ENCODE data around the gene TXLNB. TPM values are rescaled to one million over a fixed set of nuclear protein-coding genes. Genes with fewer than 3 reads are reported as not detected.

TXLNB gene
- total and polyA plus RNA-seq, 4 donors = 0.15 to 0.23 (median 0.17) TPM; not detected in 1

DNA sequence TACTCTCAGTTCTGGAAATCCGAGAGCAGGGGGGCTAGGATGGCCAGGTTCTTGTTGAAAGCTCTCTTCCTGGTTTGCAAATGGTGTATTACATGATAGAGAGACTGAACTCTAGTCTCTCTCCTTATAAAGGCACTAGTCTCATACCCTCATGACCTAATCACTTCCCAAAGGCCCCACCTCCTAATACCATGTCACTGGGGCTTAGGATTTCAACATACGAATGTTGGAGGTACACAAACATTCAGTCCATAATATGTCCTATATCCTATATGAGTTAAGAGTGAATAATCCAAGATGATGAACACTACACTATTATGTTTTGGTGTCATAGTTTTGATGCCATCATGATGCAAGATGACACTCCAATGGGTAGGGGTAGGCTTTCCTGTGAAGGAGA, 20.0 kb upstream of the TXLNB start:
- H3K9ac ChIP-seq (ENCODE audit: low read depth in 1 of 2, low read length in 2 of 2) = no peak overlapping the region
- 94% methylated on average over 2 of the region's 2 CpGs for WGBS
- H3K27me3 ChIP-seq (ENCODE audit: control insufficient read depth in 4 of 4, insufficient read depth in 4 of 4, low read length in 3 of 4) = no peaks in the 10 kb centered on the region
- H3K4me1 ChIP-seq (ENCODE audit: control insufficient read depth in 4 of 4, insufficient read depth in 4 of 4, low read length in 3 of 4) = peaks cover 0 to 11% (median 3%) of the 10 kb centered on the region in 4 donors
- H3K36me3 ChIP-seq (ENCODE audit: control insufficient read depth in 4 of 4, insufficient read depth in 3 of 4, low read depth in 1 of 4, low read length in 3 of 4) = no peaks in the 10 kb centered on the region
- no peak overlapping the region for H3K4me3 ChIP-seq (ENCODE audit: low read depth in 1 of 3, low read length in 3 of 3)
- TF ChIP-seq, protein P1, sequence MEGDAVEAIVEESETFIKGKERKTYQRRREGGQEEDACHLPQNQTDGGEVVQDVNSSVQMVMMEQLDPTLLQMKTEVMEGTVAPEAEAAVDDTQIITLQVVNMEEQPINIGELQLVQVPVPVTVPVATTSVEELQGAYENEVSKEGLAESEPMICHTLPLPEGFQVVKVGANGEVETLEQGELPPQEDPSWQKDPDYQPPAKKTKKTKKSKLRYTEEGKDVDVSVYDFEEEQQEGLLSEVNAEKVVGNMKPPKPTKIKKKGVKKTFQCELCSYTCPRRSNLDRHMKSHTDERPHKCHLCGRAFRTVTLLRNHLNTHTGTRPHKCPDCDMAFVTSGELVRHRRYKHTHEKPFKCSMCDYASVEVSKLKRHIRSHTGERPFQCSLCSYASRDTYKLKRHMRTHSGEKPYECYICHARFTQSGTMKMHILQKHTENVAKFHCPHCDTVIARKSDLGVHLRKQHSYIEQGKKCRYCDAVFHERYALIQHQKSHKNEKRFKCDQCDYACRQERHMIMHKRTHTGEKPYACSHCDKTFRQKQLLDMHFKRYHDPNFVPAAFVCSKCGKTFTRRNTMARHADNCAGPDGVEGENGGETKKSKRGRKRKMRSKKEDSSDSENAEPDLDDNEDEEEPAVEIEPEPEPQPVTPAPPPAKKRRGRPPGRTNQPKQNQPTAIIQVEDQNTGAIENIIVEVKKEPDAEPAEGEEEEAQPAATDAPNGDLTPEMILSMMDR (IDR thresholded peaks at IDR 0.05; ENCODE audit: low read depth, low read length, missing input control) = no peak
- no peak for TF ChIP-seq HNF4A (conservative IDR thresholded peaks at IDR 0.05)
- TF ChIP-seq RAD21 (IDR thresholded peaks at IDR 0.05) = no peak
- no peak for TF ChIP-seq GABPA (IDR thresholded peaks at IDR 0.05 in 1 of 2, conservative IDR thresholded peaks at IDR 0.05 in 1 of 2)
- TF ChIP-seq HNF4G (IDR thresholded peaks at IDR 0.05) = no peak
- TF ChIP-seq, protein P2, sequence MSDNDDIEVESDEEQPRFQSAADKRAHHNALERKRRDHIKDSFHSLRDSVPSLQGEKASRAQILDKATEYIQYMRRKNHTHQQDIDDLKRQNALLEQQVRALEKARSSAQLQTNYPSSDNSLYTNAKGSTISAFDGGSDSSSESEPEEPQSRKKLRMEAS (IDR thresholded peaks at IDR 0.05) = no peak
- no peak for TF ChIP-seq FOXA2 (IDR thresholded peaks at IDR 0.05)
- no peak for TF ChIP-seq SP1 (IDR thresholded peaks at IDR 0.05)
- TF ChIP-seq, protein P3, sequence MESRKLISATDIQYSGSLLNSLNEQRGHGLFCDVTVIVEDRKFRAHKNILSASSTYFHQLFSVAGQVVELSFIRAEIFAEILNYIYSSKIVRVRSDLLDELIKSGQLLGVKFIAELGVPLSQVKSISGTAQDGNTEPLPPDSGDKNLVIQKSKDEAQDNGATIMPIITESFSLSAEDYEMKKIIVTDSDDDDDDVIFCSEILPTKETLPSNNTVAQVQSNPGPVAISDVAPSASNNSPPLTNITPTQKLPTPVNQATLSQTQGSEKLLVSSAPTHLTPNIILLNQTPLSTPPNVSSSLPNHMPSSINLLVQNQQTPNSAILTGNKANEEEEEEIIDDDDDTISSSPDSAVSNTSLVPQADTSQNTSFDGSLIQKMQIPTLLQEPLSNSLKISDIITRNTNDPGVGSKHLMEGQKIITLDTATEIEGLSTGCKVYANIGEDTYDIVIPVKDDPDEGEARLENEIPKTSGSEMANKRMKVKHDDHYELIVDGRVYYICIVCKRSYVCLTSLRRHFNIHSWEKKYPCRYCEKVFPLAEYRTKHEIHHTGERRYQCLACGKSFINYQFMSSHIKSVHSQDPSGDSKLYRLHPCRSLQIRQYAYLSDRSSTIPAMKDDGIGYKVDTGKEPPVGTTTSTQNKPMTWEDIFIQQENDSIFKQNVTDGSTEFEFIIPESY (IDR thresholded peaks at IDR 0.05) = no peak
- TF ChIP-seq NR2F2 (IDR thresholded peaks at IDR 0.05) = no peak
- no peak for TF ChIP-seq TAF1 (conservative IDR thresholded peaks at IDR 0.05)
- TF ChIP-seq, protein P4, sequence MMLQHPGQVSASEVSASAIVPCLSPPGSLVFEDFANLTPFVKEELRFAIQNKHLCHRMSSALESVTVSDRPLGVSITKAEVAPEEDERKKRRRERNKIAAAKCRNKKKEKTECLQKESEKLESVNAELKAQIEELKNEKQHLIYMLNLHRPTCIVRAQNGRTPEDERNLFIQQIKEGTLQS (IDR thresholded peaks at IDR 0.05) = no peak
- TF ChIP-seq FOXA1 (IDR thresholded peaks at IDR 0.05) = no peak
- no peak for TF ChIP-seq JUND (IDR thresholded peaks at IDR 0.05)
- no peak overlapping the region for H3K27ac ChIP-seq (ENCODE audit: low read depth in 1 of 2, low read length in 2 of 2)
- DNase-seq (ENCODE audit: low spot score) = no peak
- no peaks in the 10 kb centered on the region for H3K9me3 ChIP-seq (ENCODE audit: control insufficient read depth in 4 of 4, low read length in 3 of 4)

DNA sequence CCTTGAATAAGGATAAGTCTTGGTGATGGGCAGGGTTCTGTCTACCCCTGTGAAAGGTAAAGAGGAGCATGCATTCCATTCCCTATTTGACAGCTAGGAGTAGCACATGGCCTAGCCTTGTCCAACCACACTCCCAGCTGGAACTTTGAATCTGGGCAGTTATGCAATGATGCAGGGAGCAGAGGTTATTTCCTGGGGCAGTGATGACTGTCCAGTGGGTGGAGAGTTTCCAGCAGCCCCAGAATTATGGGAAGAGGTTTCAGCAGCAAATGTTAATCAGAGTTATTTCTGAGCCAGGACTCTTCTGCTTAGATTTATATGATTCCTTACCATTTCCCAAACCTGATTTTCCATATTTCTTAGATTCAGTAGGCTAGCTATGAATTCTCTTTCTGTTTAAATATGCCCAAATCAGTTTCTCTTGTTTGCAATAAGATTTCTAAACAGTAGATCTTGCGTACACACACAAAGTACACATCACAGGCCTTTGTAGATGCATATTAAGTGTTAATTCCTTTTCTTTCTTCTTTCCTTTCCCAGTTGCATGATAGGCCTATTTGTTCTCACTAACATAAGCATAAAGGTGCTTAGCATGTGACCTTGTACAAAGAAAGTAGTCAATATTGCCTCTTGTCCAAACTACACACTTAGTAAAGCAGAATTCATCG, 17.3 kb upstream of the TXLNB start:
- no peaks in the 10 kb centered on the region for H3K9me3 ChIP-seq (ENCODE audit: control insufficient read depth in 4 of 4, low read length in 3 of 4)
- WGBS = 44% methylated on average over 2 of the region's 2 CpGs
- no peaks in the 10 kb centered on the region for H3K27me3 ChIP-seq (ENCODE audit: control insufficient read depth in 4 of 4, insufficient read depth in 4 of 4, low read length in 3 of 4)
- H3K4me3 ChIP-seq (ENCODE audit: low read depth in 1 of 3, low read length in 3 of 3) = no peak overlapping the region
- peaks cover 0 to 11% (median 3%) of the 10 kb centered on the region in 4 donors for H3K4me1 ChIP-seq (ENCODE audit: control insufficient read depth in 4 of 4, insufficient read depth in 4 of 4, low read length in 3 of 4)
- no peaks in the 10 kb centered on the region for H3K36me3 ChIP-seq (ENCODE audit: control insufficient read depth in 4 of 4, insufficient read depth in 3 of 4, low read depth in 1 of 4, low read length in 3 of 4)
- peak overlapping the region; percentile 8 to 31 for H3K27ac ChIP-seq (ENCODE audit: low read depth in 1 of 2, low read length in 2 of 2)
- H3K9ac ChIP-seq (ENCODE audit: low read depth in 1 of 2, low read length in 2 of 2) = no peak overlapping the region
- DNase-seq (ENCODE audit: low spot score) = no peak
- peak; percentile 60 for TF ChIP-seq HNF4G (IDR thresholded peaks at IDR 0.05)
- peak; percentile 89 for TF ChIP-seq NR2F2 (IDR thresholded peaks at IDR 0.05)
- peak; percentile 48 to 71 for TF ChIP-seq RXRA (IDR thresholded peaks at IDR 0.05)
- TF ChIP-seq SP1 (IDR thresholded peaks at IDR 0.05) = peak; percentile 88
- TF ChIP-seq YY1 (IDR thresholded peaks at IDR 0.05) = peak; percentile 78
- TF ChIP-seq, protein P3 (IDR thresholded peaks at IDR 0.05) = peak; percentile 66
- TF ChIP-seq TAF1 (conservative IDR thresholded peaks at IDR 0.05) = no peak
- TF ChIP-seq, protein P5, sequence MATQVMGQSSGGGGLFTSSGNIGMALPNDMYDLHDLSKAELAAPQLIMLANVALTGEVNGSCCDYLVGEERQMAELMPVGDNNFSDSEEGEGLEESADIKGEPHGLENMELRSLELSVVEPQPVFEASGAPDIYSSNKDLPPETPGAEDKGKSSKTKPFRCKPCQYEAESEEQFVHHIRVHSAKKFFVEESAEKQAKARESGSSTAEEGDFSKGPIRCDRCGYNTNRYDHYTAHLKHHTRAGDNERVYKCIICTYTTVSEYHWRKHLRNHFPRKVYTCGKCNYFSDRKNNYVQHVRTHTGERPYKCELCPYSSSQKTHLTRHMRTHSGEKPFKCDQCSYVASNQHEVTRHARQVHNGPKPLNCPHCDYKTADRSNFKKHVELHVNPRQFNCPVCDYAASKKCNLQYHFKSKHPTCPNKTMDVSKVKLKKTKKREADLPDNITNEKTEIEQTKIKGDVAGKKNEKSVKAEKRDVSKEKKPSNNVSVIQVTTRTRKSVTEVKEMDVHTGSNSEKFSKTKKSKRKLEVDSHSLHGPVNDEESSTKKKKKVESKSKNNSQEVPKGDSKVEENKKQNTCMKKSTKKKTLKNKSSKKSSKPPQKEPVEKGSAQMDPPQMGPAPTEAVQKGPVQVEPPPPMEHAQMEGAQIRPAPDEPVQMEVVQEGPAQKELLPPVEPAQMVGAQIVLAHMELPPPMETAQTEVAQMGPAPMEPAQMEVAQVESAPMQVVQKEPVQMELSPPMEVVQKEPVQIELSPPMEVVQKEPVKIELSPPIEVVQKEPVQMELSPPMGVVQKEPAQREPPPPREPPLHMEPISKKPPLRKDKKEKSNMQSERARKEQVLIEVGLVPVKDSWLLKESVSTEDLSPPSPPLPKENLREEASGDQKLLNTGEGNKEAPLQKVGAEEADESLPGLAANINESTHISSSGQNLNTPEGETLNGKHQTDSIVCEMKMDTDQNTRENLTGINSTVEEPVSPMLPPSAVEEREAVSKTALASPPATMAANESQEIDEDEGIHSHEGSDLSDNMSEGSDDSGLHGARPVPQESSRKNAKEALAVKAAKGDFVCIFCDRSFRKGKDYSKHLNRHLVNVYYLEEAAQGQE (IDR thresholded peaks at IDR 0.05) = peak; percentile 73
- TF ChIP-seq FOXA2 (IDR thresholded peaks at IDR 0.05) = peak; percentile 7
- TF ChIP-seq, protein P2 (IDR thresholded peaks at IDR 0.05) = peak; percentile 94
- TF ChIP-seq EGR1 (IDR thresholded peaks at IDR 0.05; ENCODE audit: low read depth in 2 of 2) = peak in 1 of 2 donors; percentile 53
- TF ChIP-seq, protein P1 (IDR thresholded peaks at IDR 0.05; ENCODE audit: low read depth, low read length, missing input control) = peak; percentile 24

Data from liver (tissue), 9 donors.